Brain microvascular endothelial cell (primary cell): ENCODE measurements around the gene OR4F15.

Experiments used
- DNase-seq: peaks from one replicate; pipeline ENCODE4 v3.0.0-alpha.2; 2020
- H3K27ac ChIP-seq: fragments of 250-450 bp; sonication (Bioruptor Pico); 2 replicates; pipeline ENCODE4 v1.5.1; 2020; ENCODE audit warnings: mild to moderate bottlenecking, moderate library complexity
- H3K27me3 ChIP-seq: fragments of 250-450 bp; sonication (Bioruptor Pico); replicated peaks from 2 replicates; pipeline ENCODE4 v1.5.1; 2020; ENCODE audit warnings: mild to moderate bottlenecking
- H3K36me3 ChIP-seq: fragments of 250-450 bp; sonication (Bioruptor Pico); replicated peaks from 2 replicates; pipeline ENCODE4 v1.5.1; 2020; ENCODE audit warnings: mild to moderate bottlenecking
- H3K4me3 ChIP-seq: 2 replicates; pipeline ENCODE4 v1.5.1; 2011; ENCODE audit warnings: low read depth, mild to moderate bottlenecking, control low read depth, low read length, moderate library complexity
- in situ Hi-C: cut with HindIII; loops from 2 replicates; pipeline ENCODE4 v1.10.0; 2017; ENCODE audit warnings: low sequenced_read_pairs, low pct_ligation_motif_present
- TF ChIP-seq, protein P1 (sequence below): IDR thresholded peaks from 2 replicates; pipeline ENCODE4 v1.5.1; 2011; ENCODE audit warnings: low read depth, mild to moderate bottlenecking, moderate library complexity, low read length, control low read depth, inconsistent platforms; ENCODE audit errors: missing control alignments

OR4F15 gene

DNA sequence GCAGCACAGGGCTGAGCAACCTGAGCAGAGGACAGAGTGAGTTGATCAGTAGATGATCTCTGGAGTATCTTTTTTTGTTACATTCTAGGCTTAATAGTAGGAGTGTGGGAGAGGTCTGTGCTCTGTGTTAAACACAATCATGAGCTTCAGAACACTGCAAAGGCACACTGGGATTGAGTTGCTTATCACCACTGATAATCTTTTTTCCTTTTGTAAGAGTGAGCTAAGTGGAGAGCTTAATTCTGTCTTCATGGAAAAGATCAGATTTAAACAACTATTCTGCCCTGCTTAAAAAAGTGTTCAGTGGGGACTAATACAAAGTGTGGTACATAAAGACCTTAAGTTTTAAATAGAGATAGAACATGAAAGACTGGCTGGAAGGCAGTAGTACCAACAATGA is 7.6 kb upstream of the OR4F15 start:
- Histone ChIP-seq H3K36me3 (no peaks in the 10 kb centered on the region), H3K27me3 (no peaks in the 10 kb centered on the region), H3K27ac (no peak overlapping the region), H3K4me3 (no peak overlapping the region)
- TF ChIP-seq, protein P1, sequence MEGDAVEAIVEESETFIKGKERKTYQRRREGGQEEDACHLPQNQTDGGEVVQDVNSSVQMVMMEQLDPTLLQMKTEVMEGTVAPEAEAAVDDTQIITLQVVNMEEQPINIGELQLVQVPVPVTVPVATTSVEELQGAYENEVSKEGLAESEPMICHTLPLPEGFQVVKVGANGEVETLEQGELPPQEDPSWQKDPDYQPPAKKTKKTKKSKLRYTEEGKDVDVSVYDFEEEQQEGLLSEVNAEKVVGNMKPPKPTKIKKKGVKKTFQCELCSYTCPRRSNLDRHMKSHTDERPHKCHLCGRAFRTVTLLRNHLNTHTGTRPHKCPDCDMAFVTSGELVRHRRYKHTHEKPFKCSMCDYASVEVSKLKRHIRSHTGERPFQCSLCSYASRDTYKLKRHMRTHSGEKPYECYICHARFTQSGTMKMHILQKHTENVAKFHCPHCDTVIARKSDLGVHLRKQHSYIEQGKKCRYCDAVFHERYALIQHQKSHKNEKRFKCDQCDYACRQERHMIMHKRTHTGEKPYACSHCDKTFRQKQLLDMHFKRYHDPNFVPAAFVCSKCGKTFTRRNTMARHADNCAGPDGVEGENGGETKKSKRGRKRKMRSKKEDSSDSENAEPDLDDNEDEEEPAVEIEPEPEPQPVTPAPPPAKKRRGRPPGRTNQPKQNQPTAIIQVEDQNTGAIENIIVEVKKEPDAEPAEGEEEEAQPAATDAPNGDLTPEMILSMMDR, result no peak
- in situ Hi-C loops, result no loop called here
- DNase-seq, result no peak

DNA sequence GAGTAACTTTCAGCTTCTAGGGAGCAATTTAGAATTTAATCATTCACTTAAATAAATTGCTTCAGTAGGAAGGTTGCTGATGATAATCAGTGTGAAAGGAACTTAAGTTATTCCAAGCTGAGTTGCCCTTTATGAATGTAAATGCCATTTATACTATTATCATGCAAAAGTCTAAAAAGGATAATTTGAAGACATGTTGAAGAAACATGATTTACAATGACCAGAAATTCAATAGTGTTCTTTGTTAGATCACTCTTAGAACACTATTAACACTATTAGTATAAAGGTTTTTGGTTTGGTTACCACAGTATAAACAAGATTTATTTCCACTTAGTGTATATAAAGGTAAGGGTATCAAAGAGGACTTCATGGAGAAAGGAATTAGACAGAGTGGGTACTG is 7.1 kb upstream of the OR4F15 start:
- TF ChIP-seq, protein P1, result no peak
- DNase-seq, result no peak
- H3K36me3 ChIP-seq, result no peaks in the 10 kb centered on the region
- no peak overlapping the region for H3K27ac ChIP-seq
- no peak overlapping the region for H3K4me3 ChIP-seq
- in situ Hi-C loops, result no loop called here
- no peaks in the 10 kb centered on the region for H3K27me3 ChIP-seq

DNA sequence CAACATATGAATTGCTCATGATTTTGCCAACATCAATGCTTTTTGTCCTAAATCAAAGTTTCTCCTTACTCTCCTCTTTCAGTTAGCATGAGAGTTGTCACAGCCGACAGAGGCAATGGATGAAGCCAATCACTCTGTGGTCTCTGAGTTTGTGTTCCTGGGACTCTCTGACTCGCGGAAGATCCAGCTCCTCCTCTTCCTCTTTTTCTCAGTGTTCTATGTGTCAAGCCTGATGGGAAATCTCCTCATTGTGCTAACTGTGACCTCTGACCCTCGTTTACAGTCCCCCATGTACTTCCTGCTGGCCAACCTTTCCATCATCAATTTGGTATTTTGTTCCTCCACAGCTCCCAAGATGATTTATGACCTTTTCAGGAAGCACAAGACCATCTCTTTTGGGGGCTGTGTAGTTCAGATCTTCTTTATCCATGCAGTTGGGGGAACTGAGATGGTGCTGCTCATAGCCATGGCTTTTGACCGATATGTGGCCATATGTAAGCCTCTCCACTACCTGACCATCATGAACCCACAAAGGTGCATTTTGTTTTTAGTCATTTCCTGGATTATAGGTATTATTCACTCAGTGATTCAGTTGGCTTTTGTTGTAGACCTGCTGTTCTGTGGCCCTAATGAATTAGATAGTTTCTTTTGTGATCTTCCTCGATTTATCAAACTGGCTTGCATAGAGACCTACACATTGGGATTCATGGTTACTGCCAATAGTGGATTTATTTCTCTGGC is 6.2 kb upstream of the OR4F15 start:
- no peak for DNase-seq
- in situ Hi-C loops, result no loop called here
- Histone ChIP-seq H3K4me3 (no peak overlapping the region), H3K27me3 (no peaks in the 10 kb centered on the region), H3K27ac (no peak overlapping the region), H3K36me3 (no peaks in the 10 kb centered on the region)
- TF ChIP-seq, protein P1, result no peak

DNA sequence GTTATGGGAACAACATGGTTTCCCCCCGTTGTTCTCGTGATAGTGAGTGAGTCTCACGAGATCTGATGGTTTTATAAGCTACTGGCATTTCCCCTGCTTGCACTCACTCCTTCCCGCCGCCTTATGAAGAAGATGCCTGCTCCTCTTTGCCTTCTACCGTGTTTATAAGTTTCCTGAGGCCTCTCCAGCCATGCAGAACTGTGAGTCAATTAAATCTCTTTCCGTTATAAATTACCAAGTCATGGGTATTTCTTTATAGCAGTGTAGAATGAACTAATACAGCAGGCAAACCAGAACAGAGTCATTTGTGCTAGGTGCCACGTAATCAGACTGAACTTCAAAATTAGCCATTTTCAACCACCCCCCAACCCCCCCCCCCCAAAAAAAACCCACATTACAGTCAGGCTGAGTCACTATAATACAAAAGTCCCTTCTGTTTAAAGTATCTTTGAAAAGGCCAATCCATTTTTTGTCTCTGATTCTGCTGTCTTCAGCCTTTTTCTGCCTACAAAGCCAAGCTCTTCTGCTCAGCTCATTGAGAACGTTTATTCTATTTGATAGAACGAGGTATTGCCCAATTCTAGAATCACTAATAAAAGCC is 4.6 kb upstream of the OR4F15 start:
- no peak overlapping the region for H3K27ac ChIP-seq
- TF ChIP-seq, protein P1, result no peak
- H3K4me3 ChIP-seq, result no peak overlapping the region
- DNase-seq, result no peak
- H3K27me3 ChIP-seq, result no peaks in the 10 kb centered on the region
- no peaks in the 10 kb centered on the region for H3K36me3 ChIP-seq
- in situ Hi-C loops, result no loop called here

DNA sequence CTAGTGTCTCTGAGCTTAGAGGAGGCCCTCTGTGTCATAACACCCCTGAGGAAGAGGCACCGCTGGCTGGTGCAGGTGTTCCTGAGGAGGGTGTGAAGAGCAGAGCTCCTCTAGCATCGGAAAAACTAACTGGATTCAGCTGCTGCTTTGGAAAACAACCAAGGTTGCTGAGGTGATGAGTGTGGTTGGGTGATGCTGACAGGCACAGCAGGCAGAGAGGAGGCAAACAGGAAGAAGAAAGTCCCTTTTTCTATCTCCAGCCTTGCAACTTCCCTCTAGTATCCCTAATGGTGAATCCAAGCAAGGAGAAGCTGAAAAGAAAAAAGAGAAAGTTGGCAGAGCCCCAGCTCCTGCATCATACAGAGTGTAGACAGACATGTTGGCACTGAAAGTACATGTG is 3.8 kb upstream of the OR4F15 start:
- no peak for DNase-seq
- in situ Hi-C loops, result no loop called here
- TF ChIP-seq, protein P1, result no peak
- Histone ChIP-seq H3K36me3 (no peaks in the 10 kb centered on the region), H3K4me3 (no peak overlapping the region), H3K27me3 (no peaks in the 10 kb centered on the region), H3K27ac (no peak overlapping the region)
